Neural cell (in vitro differentiated cells): Measurements from ENCODE around the gene THUMPD3. TPM values are rescaled to one million over a fixed set of nuclear protein-coding genes. Genes with fewer than 3 reads are reported as not detected.

Experiments used
- H2AFZ ChIP-seq: fragments of 200-600, 300-800 bp; sonication (generic), shearing (Covaris generic); 2 replicates; pipeline ENCODE4 v1.6.0; 2014; ENCODE audit warnings: low read depth, mild to moderate bottlenecking, antibody characterized with exemption, low read length, moderate library complexity
- H3F3A ChIP-seq: fragments of 200-600 bp; shearing (Covaris generic); 2 replicates; pipeline ENCODE4 v1.6.1; 2016; ENCODE audit warnings: mild to moderate bottlenecking, moderate library complexity, mixed read lengths, antibody characterized with exemption, low read length; ENCODE audit not compliant: insufficient read depth, poor library complexity, severe bottlenecking
- H3K27ac ChIP-seq: fragments of 200-600, 300-800 bp; sonication (generic), shearing (Covaris generic); 2 replicates; pipeline ENCODE4 v1.5.1; 2014; ENCODE audit warnings: mild to moderate bottlenecking, low read length, moderate library complexity
- H3K27me3 ChIP-seq: fragments of 300-800, 200-600 bp; sonication (generic), shearing (Covaris generic); 2 replicates; pipeline ENCODE4 v1.6.0; 2014; ENCODE audit warnings: mild to moderate bottlenecking, low read depth, low read length, moderate library complexity; ENCODE audit not compliant: insufficient read depth
- H3K36me3 ChIP-seq: fragments of 300-800, 200-600 bp; sonication (generic), shearing (Covaris generic); 2 replicates; pipeline ENCODE4 v1.5.1; 2014; ENCODE audit warnings: mild to moderate bottlenecking, antibody characterized with exemption, low read length, moderate library complexity; ENCODE audit not compliant: insufficient read depth
- H3K4me2 ChIP-seq: fragments of 300-800, 200-600 bp; sonication (generic), shearing (Covaris generic); 2 replicates; pipeline ENCODE4 v1.6.0; 2014; ENCODE audit warnings: mild to moderate bottlenecking, low read length
- H3K4me3 ChIP-seq: fragments of 300-800, 200-600 bp; sonication (generic), shearing (Covaris generic); 2 replicates; pipeline ENCODE4 v1.5.1; 2014; ENCODE audit warnings: mild to moderate bottlenecking, low read length, moderate library complexity
- H3K79me2 ChIP-seq: fragments of 200-600 bp; shearing (Covaris generic); replicated peaks from 2 replicates; pipeline ENCODE4 v1.6.0; 2014; ENCODE audit warnings: mild to moderate bottlenecking, low read length, moderate library complexity; ENCODE audit not compliant: insufficient read depth
- H3K9ac ChIP-seq: fragments of 300-800, 200-600 bp; sonication (generic), shearing (Covaris generic); 2 replicates; pipeline ENCODE4 v1.6.1; 2016; ENCODE audit warnings: mild to moderate bottlenecking, low read length, mixed read lengths
- H3K9me2 ChIP-seq: fragments of 200-600 bp; shearing (Covaris generic); 2 replicates; pipeline ENCODE4 v1.6.1; 2016; ENCODE audit warnings: mild to moderate bottlenecking, low read length, mixed read lengths; ENCODE audit not compliant: insufficient read depth
- H3K9me3 ChIP-seq: fragments of 200-600, 300-800 bp; sonication (generic), shearing (Covaris generic); 2 replicates; pipeline ENCODE4 v1.6.1; 2016; ENCODE audit warnings: mild to moderate bottlenecking, mixed run types, low read length, moderate library complexity, mixed read lengths
- H4K20me1 ChIP-seq: fragments of 200-600 bp; shearing (Covaris generic); 2 replicates; pipeline ENCODE4 v1.6.1; 2016; ENCODE audit warnings: mild to moderate bottlenecking, mixed run types; ENCODE audit not compliant: insufficient read depth
- EP300 ChIP-seq: fragments of 450-650 bp; conservative IDR thresholded peaks from 2 replicates; pipeline ENCODE4 v1.6.1; 2014; ENCODE audit warnings: antibody characterized with exemption, mild to moderate bottlenecking, moderate library complexity; ENCODE audit not compliant: poor library complexity, severe bottlenecking
- EZH2 ChIP-seq: fragments of 200-600, 300-800 bp; shearing (Covaris generic), sonication (generic); IDR thresholded peaks from 2 replicates; pipeline ENCODE4 v1.6.1; 2014; ENCODE audit warnings: antibody characterized with exemption, low read length, borderline replicate concordance, mild to moderate bottlenecking; ENCODE audit not compliant: insufficient read depth, poor library complexity, severe bottlenecking
- MXI1 ChIP-seq: fragments of 450-650 bp; conservative IDR thresholded peaks from 2 replicates; pipeline ENCODE4 v1.6.1; 2014; ENCODE audit warnings: antibody characterized with exemption, mild to moderate bottlenecking; ENCODE audit not compliant: poor library complexity, severe bottlenecking
- POLR2AphosphoS5 ChIP-seq: IDR thresholded peaks from 2 replicates; pipeline ENCODE4 v1.6.1; 2012
- RAD21 ChIP-seq: fragments of 450-650 bp; conservative IDR thresholded peaks from 2 replicates; pipeline ENCODE4 v1.6.1; 2014; ENCODE audit warnings: antibody characterized with exemption, mild to moderate bottlenecking, moderate library complexity
- SMC3 ChIP-seq: fragments of 450-650 bp; conservative IDR thresholded peaks from 2 replicates; pipeline ENCODE4 v1.6.1; 2014; ENCODE audit warnings: antibody characterized with exemption, mild to moderate bottlenecking, moderate library complexity; ENCODE audit not compliant: poor library complexity
- TAF1 ChIP-seq: IDR thresholded peaks from 2 replicates; pipeline ENCODE4 v1.6.1; 2012; ENCODE audit warnings: low read depth
- polyA plus RNA-seq: library from polyadenylated mRNA; depleted of rRNA; stranded (reverse); fragments of >200 nt; gene quantifications from 2 replicates; pipeline ENCODE4 v1.2.3, GENCODE V29; 2014
- TF ChIP-seq, protein P1 (sequence below): IDR thresholded peaks from 2 replicates; pipeline ENCODE4 v1.6.1; 2012; ENCODE audit warnings: borderline replicate concordance
- TF ChIP-seq, protein P2 (sequence below): fragments of 450-650 bp; IDR thresholded peaks from 2 replicates; pipeline ENCODE4 v1.5.1; 2014; ENCODE audit warnings: antibody characterized with exemption, mild to moderate bottlenecking, moderate library complexity; ENCODE audit not compliant: poor library complexity, severe bottlenecking

Gene THUMPD3
- polyA plus RNA-seq, 1 donor from 2014 or later = 32.6 TPM

DNA sequence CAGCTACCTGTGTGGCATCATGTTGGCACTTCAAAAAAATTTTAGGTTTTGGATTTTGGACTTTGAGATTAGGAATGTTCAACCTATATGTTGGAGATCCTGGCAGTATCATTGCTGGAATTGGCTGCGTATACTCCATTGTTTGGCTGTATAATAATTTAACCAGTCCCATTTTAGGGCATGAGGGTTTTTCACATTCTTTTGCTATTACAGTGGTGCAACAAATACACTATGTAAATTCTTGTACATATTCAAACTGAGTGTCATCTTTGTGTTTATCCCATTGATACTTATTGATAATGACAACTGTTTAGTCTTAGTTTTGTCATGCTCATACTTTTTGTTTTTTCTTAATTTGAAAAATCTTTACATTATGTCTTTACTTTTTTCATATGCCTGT, 6.7 kb downstream of the THUMPD3 start:
- no peaks in the 10 kb centered on the region for H3K9me3 ChIP-seq
- no peaks in the 10 kb centered on the region for H3F3A ChIP-seq
- TF ChIP-seq EZH2 = no peak
- TF ChIP-seq EP300 = no peak
- TF ChIP-seq, protein P1, sequence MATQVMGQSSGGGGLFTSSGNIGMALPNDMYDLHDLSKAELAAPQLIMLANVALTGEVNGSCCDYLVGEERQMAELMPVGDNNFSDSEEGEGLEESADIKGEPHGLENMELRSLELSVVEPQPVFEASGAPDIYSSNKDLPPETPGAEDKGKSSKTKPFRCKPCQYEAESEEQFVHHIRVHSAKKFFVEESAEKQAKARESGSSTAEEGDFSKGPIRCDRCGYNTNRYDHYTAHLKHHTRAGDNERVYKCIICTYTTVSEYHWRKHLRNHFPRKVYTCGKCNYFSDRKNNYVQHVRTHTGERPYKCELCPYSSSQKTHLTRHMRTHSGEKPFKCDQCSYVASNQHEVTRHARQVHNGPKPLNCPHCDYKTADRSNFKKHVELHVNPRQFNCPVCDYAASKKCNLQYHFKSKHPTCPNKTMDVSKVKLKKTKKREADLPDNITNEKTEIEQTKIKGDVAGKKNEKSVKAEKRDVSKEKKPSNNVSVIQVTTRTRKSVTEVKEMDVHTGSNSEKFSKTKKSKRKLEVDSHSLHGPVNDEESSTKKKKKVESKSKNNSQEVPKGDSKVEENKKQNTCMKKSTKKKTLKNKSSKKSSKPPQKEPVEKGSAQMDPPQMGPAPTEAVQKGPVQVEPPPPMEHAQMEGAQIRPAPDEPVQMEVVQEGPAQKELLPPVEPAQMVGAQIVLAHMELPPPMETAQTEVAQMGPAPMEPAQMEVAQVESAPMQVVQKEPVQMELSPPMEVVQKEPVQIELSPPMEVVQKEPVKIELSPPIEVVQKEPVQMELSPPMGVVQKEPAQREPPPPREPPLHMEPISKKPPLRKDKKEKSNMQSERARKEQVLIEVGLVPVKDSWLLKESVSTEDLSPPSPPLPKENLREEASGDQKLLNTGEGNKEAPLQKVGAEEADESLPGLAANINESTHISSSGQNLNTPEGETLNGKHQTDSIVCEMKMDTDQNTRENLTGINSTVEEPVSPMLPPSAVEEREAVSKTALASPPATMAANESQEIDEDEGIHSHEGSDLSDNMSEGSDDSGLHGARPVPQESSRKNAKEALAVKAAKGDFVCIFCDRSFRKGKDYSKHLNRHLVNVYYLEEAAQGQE = no peak
- TF ChIP-seq, protein P2, sequence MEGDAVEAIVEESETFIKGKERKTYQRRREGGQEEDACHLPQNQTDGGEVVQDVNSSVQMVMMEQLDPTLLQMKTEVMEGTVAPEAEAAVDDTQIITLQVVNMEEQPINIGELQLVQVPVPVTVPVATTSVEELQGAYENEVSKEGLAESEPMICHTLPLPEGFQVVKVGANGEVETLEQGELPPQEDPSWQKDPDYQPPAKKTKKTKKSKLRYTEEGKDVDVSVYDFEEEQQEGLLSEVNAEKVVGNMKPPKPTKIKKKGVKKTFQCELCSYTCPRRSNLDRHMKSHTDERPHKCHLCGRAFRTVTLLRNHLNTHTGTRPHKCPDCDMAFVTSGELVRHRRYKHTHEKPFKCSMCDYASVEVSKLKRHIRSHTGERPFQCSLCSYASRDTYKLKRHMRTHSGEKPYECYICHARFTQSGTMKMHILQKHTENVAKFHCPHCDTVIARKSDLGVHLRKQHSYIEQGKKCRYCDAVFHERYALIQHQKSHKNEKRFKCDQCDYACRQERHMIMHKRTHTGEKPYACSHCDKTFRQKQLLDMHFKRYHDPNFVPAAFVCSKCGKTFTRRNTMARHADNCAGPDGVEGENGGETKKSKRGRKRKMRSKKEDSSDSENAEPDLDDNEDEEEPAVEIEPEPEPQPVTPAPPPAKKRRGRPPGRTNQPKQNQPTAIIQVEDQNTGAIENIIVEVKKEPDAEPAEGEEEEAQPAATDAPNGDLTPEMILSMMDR = no peak
- TF ChIP-seq SMC3 = no peak
- TF ChIP-seq TAF1 = no peak
- no peak for TF ChIP-seq MXI1
- TF ChIP-seq RAD21 = no peak
- peaks cover 5% of the 10 kb centered on the region for H3K36me3 ChIP-seq
- H3K27me3 ChIP-seq = no peaks in the 10 kb centered on the region
- no peak overlapping the region for H3K27ac ChIP-seq
- H3K4me2 ChIP-seq = no peak overlapping the region
- no peak overlapping the region for H2AFZ ChIP-seq
- no peaks in the 10 kb centered on the region for H3K9me2 ChIP-seq
- H3K79me2 ChIP-seq = peaks cover 4% of the 10 kb centered on the region
- no peak overlapping the region for H3K4me3 ChIP-seq
- H4K20me1 ChIP-seq = no peaks in the 10 kb centered on the region
- H3K9ac ChIP-seq = no peak overlapping the region

DNA sequence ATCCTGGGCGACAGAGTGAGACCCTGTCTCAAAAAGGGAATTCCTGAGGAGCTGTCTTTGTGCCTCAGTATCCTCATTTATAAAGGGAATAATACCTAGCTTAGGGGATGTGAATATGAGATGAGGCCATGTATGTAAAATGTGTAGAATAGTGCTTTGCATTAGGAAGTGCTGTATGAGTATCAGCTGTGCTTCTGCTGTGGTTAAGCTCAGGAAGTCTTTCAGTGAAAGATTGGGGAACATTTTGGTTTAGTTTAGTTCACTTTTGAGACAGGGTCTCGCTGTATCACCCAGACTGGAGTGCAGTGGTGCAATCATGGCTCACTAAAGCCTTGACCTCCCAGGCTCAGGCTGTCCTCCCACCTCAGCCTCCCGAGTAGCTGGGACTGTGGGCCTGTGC, 10.6 kb downstream of the THUMPD3 start:
- H3K27me3 ChIP-seq = no peaks in the 10 kb centered on the region
- H3K27ac ChIP-seq = no peak overlapping the region
- H3K4me3 ChIP-seq = no peak overlapping the region
- H3F3A ChIP-seq = no peaks in the 10 kb centered on the region
- no peak overlapping the region for H2AFZ ChIP-seq
- H3K4me2 ChIP-seq = no peak overlapping the region
- H3K36me3 ChIP-seq = peaks cover 9% of the 10 kb centered on the region
- TF ChIP-seq MXI1 = no peak
- TF ChIP-seq, protein P2 = no peak
- no peak for TF ChIP-seq POLR2AphosphoS5
- TF ChIP-seq TAF1 = no peak
- no peak for TF ChIP-seq EP300
- no peak for TF ChIP-seq EZH2
- no peak for TF ChIP-seq RAD21
- TF ChIP-seq, protein P1 = no peak
- no peak for TF ChIP-seq SMC3
- no peaks in the 10 kb centered on the region for H3K79me2 ChIP-seq
- H3K9me2 ChIP-seq = no peaks in the 10 kb centered on the region
- H4K20me1 ChIP-seq = no peaks in the 10 kb centered on the region
- H3K9me3 ChIP-seq = no peaks in the 10 kb centered on the region
- no peak overlapping the region for H3K9ac ChIP-seq
